GM21515 (cell line): Measurements from ENCODE around the gene GRB7.
"Not testable (repeated sequence)": the region's sequence is repeated elsewhere in the genome, so short reads cannot be mapped to it uniquely, and the experiment has no call there.

Source experiments
- ATAC-seq: cut with Tn5 transposase; IDR thresholded peaks from one replicate; pipeline ENCODE4 v1.9.1; 2021; ENCODE audit not compliant: unreplicated experiment

The GRB7 gene

DNA sequence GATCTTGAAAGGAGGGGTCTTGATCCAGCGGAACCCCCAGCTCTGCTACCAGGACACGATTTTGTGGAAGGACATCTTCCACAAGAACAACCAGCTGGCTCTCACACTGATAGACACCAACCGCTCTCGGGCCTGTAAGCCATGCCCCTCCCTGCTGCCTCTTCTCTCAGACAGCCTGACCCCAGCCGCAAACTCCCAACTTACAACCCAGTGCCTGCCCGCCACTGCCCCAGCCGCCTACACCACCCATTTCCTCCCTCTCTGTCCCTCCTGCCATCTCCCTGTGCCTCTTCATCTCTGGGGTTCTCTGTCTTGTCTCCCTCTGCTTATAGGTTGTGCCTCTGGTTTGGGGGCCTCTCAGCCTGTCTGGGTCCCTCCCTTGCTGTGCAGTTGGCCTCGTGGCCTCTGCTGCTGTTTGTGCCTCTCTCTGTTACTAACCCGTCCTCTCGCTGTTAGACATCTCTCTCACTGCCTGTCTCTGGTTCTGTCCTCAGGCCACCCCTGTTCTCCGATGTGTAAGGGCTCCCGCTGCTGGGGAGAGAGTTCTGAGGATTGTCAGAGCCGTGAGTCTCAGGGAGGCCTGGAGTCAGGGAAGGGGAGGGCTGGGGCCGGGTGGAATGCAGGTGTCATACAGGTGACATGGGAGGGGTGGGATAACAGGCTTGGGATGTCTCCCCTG is 28.3 kb upstream of the GRB7 start:
- ATAC-seq, result no peak

DNA sequence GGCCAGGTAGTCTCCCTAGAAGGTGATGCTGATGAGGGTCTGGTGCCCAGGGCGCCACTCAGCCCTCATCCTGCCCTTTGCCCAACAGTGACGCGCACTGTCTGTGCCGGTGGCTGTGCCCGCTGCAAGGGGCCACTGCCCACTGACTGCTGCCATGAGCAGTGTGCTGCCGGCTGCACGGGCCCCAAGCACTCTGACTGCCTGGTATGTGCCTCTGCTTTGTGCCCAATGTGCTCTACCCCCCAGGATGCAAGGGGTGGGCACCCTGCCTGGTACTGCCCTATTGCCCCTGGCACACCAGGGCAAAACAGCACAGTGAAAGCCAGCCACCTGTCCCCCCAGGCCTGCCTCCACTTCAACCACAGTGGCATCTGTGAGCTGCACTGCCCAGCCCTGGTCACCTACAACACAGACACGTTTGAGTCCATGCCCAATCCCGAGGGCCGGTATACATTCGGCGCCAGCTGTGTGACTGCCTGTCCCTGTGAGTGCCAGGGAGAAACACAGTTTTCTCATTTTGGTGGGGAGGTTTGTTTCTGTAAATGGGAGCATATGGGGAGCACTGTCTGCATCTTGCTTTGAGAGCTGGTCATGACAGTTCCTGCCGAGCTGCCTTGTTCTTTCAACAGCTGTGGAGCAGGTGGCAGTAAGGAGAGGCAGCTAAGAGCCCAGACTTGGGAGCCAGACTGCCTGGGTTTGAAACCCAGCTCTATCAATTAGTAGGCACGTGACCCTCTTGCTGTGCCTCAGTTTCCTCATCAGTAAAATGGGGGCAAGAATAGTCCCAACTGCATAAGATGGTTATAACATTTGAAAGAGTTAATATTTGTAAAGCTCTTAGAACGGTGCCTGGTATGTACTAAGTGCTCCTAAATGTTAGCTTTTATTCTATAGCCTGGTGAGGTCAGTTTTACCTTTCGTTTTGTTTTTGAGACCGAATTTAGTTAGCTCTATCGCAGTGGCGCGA is 27.5 kb upstream of the GRB7 start:
- no peak for ATAC-seq

DNA sequence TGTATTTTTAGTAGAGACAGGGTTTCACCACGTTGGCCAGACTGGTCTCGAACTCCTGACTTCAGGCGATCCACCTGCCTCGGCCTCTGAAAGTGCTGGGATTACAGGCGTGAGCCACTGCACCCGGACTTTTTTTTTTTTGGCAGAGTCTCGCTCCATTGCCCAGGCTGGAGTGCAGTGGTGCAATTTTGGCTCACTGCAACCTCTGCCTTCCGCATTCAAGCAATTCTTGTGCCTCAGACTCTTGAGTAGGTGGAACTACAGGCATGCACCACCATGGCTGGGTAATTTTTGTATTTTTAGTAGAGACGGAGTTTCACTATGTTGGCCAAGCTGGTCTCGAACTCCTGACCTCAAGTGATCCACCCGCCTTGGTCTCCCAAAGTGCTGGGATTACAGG is 26.7 kb upstream of the GRB7 start:
- not testable (repeated sequence) for ATAC-seq

DNA sequence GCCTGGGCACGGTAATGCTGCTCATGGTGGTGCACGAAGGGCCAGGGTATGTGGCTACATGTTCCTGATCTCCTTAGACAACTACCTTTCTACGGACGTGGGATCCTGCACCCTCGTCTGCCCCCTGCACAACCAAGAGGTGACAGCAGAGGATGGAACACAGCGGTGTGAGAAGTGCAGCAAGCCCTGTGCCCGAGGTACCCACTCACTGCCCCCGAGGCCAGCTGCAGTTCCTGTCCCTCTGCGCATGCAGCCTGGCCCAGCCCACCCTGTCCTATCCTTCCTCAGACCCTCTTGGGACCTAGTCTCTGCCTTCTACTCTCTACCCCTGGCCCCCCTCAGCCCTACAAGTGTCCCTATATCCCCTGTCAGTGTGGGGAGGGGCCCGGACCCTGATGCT is 25.9 kb upstream of the GRB7 start:
- no peak for ATAC-seq

DNA sequence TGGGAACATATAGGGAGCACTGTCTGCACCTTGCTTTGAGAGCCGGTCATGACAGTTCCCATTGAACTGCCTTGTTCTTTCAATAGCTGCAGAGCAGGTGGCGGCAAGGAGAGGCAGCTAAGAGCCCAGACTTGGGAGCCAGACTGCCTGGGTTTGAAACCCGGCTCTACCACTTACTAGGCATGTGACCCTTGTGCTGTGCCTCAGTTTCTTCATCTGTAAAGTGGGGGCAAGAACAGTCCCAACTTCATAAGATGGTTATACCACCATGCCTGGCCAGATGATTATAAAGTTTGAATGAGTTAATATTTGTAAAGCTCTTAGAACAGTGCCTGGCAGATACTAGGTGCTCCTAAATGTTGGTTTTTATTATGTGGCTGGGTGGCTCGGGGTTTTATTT is 23.5 kb upstream of the GRB7 start:
- ATAC-seq, result no peak

DNA sequence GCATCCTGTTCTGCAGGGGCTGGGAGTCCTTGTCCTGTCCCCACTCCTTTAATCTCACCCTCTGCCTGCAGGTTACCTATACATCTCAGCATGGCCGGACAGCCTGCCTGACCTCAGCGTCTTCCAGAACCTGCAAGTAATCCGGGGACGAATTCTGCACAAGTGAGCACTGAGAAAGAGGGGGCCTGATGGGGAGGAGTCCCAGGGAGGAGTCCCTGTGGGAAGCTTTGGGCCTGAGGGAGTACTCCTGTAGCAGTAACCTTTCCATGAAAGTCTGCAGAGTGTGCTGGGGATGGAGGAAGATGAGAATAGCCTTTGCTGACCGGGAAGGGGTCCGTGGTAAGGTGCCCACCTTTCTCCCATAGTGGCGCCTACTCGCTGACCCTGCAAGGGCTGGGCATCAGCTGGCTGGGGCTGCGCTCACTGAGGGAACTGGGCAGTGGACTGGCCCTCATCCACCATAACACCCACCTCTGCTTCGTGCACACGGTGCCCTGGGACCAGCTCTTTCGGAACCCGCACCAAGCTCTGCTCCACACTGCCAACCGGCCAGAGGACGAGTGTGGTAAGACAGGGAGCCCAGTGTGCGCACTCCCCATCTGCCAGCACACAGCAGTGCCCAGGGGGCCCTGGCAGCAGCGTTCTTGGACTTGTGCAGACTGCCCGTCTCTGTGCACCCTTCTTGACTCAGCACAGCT is 22.2 kb upstream of the GRB7 start:
- ATAC-seq, result no peak

DNA sequence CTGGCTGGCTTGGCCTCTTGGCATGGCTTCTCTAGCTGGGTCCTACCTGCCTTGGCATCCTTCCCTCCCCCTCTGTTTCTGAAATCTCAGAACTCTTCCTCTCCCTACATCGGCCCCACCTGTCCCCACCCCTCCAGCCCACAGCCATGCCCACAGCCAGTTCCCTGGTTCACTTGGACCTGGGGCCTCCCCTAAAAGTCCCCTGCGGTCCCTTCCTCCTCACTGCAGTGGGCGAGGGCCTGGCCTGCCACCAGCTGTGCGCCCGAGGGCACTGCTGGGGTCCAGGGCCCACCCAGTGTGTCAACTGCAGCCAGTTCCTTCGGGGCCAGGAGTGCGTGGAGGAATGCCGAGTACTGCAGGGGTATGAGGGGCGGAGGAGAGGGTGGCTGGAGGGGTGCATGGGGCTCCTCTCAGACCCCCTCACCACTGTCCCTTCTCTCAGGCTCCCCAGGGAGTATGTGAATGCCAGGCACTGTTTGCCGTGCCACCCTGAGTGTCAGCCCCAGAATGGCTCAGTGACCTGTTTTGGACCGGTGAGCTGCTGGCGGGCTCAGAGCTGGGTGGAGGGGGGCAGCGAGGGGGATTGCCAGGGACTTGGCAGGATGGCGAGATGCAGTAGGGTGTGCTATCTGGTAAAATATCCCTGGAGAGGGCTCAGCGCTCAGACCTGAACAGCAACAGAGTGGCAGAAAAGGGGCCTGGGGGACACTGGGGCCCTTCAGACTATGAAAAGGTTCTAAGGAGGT is 21.5 kb upstream of the GRB7 start:
- no peak for ATAC-seq

DNA sequence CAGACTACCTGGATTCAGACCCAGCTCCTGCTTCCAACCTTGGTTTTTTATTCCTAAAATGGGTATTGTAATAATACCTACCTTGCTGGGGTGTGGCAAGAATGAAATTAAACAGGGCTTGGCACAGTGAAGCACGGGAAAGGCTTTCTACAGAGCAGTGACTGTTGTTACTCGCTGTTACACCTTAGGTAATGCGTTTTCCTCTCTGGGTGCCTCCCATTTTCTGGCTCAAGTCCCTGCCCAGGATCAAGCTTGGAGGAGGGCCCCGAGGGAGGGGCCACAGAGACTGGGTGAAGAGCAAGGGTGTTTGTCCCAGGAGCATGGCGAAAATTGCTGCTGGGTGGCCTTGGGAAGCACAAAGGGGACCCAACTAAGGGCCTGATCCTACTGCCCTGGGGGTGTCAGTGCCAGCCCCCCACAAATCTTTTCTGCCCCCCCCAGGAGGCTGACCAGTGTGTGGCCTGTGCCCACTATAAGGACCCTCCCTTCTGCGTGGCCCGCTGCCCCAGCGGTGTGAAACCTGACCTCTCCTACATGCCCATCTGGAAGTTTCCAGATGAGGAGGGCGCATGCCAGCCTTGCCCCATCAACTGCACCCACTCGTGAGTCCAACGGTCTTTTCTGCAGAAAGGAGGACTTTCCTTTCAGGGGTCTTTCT is 20.7 kb upstream of the GRB7 start:
- no peak for ATAC-seq

DNA sequence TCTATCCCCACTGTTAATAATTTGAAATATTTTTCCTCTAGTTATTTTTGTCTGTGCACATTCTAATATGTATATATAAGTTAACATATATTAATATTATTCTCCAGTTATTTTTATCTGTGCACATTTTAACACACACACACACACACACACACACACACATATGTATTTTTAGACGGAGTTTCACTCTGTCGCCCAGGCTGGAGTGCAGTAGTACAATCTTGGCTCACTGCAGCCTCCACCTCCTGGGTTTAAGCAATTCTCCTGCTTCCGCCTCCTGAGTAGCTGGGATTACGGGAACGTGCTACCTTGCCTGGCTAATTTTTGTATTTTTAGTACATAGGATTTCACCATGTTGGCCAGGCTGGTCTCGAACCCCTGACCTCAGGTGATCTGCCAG is 20.1 kb upstream of the GRB7 start:
- no peak for ATAC-seq

DNA sequence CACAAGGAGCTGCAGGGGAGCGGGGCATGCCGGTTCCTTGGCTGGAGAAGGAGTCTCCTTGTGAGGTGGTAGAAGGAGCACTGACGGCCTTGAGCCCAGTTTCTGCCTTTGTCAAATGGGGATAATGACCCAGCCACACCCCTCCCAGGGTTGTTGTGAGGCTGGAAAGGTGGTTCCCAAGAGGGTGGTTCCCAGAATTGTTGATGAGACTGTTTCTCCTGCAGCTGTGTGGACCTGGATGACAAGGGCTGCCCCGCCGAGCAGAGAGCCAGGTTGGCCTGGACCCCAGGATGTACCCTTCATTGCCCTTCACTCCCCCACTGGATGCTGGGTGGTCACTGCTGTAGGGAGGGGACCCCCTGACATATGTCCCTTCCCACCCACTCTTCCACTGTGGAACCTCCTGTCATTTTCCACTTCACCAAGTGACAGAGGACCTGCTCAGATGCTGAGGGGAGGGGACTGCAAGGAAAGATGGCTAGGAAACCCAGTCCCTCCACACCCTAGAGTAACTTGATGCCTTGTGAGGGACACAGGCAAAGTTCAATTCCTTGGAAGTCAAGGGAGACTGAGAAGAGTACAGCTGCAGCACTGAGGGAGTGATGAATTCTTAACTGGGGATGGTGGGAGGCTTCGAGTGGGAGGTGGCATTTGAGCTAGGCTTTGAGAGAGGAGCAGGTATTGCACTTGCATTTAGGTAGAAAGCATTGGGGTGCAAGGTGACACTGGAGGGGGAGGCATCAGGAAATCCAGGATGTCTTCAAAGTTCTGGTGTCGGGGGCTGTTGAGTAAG is 18.0 kb upstream of the GRB7 start:
- ATAC-seq, result no peak

DNA sequence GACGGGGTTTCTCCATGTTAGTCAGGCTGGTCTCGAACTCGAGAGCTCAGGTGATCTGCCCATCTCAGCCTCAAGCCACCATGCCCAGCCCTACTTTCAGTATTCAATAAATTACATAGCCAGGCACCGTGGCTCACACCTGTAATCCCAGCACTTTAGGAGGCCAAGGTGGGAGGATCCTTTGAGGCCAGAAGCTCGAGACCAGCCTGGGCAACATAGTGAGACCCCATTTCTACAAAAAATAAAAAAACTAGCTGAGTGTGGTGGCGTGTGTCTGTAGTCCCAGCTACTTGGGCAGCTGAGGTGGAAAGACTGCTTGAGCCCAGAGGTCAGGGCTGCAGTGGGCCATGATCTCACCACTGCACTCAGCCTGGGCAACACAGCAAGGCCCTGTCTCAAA is 15.6 kb upstream of the GRB7 start:
- no peak for ATAC-seq

DNA sequence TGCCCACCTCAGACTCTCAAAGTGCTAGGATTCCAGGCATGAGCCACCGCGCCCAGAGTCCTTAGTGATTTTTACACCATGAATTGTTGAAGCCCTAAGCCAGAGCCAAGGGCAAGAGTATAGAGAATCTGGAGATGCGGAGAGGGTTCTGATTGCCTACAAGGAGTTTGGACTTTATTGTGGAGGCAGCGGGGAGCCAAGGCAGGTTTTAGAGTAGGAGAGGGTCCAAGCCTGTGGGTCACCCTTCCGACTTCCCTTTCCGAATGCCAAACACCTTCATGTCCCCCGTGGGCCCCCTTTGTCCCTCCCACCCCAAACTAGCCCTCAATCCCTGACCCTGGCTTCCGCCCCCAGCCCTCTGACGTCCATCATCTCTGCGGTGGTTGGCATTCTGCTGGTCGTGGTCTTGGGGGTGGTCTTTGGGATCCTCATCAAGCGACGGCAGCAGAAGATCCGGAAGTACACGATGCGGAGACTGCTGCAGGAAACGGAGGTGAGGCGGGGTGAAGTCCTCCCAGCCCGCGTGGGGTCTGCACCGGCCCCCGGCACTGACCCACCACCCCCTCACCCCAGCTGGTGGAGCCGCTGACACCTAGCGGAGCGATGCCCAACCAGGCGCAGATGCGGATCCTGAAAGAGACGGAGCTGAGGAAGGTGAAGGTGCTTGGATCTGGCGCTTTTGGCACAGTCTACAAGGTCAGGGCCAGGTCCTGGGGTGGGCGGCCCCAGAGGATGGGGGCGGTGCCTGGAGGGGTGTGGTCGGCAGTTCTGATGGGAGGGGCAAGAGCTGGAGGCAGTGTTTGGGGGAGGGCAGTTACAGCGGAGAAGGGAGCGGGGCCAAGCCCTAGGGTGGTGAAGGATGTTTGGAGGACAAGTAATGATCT is 14.5 kb upstream of the GRB7 start:
- ATAC-seq, result no peak

DNA sequence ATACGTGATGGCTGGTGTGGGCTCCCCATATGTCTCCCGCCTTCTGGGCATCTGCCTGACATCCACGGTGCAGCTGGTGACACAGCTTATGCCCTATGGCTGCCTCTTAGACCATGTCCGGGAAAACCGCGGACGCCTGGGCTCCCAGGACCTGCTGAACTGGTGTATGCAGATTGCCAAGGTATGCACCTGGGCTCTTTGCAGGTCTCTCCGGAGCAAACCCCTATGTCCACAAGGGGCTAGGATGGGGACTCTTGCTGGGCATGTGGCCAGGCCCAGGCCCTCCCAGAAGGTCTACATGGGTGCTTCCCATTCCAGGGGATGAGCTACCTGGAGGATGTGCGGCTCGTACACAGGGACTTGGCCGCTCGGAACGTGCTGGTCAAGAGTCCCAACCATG is 13.0 kb upstream of the GRB7 start:
- no peak for ATAC-seq

DNA sequence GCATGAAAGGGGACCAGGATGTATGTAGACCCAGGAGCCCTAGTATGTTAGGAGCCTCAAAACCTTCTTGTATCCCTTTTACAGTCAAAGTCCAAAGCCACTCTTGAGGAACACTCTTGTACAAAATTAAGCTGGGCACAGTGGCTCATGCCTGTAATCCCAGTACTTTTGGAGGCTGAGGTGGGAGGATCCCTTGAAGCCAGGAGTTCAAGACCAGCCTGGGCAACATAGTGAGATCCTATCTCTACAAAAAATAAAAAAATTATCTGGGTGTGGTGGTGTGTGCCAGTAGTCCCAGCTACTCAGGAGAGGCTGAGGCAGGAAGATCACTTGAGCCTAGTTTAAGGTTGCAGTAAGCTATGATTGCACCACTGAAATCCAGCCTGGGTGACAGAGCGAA is 11.8 kb upstream of the GRB7 start:
- ATAC-seq, result not testable (repeated sequence)

DNA sequence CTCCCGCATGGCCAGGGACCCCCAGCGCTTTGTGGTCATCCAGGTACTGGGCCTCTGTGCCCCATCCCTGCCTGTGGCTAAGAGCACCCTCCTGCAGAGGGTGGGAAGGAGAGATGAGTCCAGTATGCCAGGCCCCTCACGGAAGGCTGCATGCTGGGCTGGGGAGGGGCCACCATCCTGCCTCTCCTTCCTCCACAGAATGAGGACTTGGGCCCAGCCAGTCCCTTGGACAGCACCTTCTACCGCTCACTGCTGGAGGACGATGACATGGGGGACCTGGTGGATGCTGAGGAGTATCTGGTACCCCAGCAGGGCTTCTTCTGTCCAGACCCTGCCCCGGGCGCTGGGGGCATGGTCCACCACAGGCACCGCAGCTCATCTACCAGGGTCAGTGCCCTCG is 11.1 kb upstream of the GRB7 start:
- ATAC-seq, result no peak

DNA sequence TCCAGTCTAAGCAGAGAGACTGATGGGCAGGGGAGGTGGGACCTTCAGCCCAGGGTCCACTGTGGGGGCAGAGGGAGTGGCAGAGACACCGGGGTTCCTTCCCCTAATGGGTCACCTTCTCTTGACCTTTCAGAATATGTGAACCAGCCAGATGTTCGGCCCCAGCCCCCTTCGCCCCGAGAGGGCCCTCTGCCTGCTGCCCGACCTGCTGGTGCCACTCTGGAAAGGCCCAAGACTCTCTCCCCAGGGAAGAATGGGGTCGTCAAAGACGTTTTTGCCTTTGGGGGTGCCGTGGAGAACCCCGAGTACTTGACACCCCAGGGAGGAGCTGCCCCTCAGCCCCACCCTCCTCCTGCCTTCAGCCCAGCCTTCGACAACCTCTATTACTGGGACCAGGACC is 10.2 kb upstream of the GRB7 start:
- ATAC-seq, result no peak

DNA sequence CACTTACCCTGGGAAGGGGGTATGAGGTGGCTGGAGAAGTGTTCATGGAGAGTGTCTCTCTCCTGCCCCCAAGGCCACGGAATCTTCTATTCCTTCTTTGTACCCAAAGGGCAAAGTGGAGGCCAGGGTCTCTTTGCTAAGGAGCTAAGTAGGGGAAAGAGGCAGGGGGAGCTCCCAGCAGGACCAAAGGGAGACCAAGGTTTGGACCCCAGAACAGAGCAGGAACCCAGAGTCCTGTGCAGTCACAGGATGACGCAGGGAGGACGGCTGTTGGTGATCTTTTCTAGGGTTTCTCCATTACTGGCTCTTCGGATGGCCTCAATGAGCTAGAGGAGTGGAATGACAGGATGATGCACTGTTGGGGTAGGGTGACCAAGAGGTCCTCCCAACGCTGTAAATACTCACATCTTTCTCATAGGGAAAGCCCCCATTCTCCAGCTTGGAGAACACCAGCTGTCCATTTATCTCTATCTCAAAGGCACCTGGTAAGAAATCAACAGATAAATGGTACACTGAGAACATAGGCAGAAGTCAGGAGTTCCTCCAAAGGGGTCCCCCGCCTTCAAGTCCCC is 8.4 kb upstream of the GRB7 start:
- no peak for ATAC-seq

DNA sequence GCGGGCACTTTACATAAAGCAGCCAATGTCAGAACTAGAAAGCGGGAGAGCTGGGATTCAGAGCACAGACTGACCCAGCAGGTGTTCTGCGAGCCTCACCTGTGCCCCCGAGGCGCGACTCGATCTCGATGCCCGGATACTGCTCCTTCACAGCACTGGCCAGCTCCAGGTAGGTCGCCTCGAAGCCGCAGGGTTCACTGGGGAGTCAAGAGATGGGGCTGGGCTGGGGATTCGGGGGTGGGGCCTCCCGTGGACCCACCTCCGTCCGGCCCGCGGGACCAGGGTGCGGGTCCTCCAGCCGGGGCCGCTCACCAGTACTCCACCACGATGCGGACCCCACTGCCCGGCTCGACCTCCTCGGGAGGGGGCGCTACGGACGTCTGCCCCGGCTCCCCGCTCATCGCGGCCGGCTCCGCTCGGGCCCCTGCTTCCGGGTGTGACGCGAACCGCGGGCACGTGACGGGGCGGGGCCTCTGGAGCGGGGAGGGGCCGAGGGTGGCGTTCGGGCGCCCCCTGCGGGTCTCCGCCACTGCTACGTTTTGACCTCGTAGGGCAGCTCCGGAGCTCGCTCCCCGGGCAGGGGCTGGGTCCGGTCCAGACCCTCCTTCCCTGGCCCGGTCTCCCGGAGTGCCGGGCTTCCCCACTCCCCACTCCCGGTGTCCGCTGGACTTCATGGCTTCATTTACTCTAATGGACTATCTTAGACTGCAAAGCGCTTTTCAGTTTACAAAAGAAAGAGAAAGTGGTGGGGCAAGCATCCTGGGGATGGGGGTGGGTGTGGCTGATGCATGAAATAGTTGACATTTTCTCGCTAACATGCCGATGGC is 7.4 kb upstream of the GRB7 start, which contains the start of gene MIEN1:
Gene MIEN1, minus strand, starts transcription at position 438 of the 827 bp plus-strand sequence. Its CDS starts 37 bp downstream, at position 401.
- peak; percentile 74 for ATAC-seq
